Suprapubic skin (tissue), 4 donors: ENCODE measurements around the gene PHEX.

ENCODE experiments used
- EP300 ChIP-seq: sonication (generic); formaldehyde crosslinking; IDR thresholded peaks from one replicate; pipeline ENCODE4 v1.6.1; 2017; ENCODE audit warnings: antibody characterized with exemption
- POLR2A ChIP-seq, 2 donors: fragments of 450-650 bp; IDR thresholded peaks; one replicate each; pipeline ENCODE4 v1.6.1; 2017; ENCODE audit warnings: antibody characterized with exemption in 2 of 2, mild to moderate bottlenecking in 2 of 2, moderate library complexity in 2 of 2
- POLR2AphosphoS5 ChIP-seq, 3 donors: sonication (generic); formaldehyde crosslinking; IDR thresholded peaks; one replicate each; pipeline ENCODE4 v1.6.1; 2017; ENCODE audit warnings: antibody characterized with exemption in 3 of 3
- TF ChIP-seq, protein P1 (sequence below), 2 donors: fragments of 200-600 bp in 1 of 2; fragments of 450-650 bp in 1 of 2; sonication (generic) in 1 of 2; IDR thresholded peaks; one replicate each; pipeline ENCODE4 v1.5.1; 2016 to 2019; ENCODE audit warnings: antibody characterized with exemption in 2 of 2, mild to moderate bottlenecking in 1 of 2, moderate library complexity in 1 of 2

- TF ChIP-seq, protein P1, sequence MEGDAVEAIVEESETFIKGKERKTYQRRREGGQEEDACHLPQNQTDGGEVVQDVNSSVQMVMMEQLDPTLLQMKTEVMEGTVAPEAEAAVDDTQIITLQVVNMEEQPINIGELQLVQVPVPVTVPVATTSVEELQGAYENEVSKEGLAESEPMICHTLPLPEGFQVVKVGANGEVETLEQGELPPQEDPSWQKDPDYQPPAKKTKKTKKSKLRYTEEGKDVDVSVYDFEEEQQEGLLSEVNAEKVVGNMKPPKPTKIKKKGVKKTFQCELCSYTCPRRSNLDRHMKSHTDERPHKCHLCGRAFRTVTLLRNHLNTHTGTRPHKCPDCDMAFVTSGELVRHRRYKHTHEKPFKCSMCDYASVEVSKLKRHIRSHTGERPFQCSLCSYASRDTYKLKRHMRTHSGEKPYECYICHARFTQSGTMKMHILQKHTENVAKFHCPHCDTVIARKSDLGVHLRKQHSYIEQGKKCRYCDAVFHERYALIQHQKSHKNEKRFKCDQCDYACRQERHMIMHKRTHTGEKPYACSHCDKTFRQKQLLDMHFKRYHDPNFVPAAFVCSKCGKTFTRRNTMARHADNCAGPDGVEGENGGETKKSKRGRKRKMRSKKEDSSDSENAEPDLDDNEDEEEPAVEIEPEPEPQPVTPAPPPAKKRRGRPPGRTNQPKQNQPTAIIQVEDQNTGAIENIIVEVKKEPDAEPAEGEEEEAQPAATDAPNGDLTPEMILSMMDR (IDR thresholded peaks at IDR 0.05): no peak
- TF ChIP-seq POLR2A (IDR thresholded peaks at IDR 0.05) (no peak), EP300 (no peak), POLR2AphosphoS5 (IDR thresholded peaks at IDR 0.05) (no peak)
Measured at GRCh38 chrX:22118161-22118830, 86.2 kb downstream of the PHEX start.
